Measurements from ENCODE around the gene RFC2.

DNA sequence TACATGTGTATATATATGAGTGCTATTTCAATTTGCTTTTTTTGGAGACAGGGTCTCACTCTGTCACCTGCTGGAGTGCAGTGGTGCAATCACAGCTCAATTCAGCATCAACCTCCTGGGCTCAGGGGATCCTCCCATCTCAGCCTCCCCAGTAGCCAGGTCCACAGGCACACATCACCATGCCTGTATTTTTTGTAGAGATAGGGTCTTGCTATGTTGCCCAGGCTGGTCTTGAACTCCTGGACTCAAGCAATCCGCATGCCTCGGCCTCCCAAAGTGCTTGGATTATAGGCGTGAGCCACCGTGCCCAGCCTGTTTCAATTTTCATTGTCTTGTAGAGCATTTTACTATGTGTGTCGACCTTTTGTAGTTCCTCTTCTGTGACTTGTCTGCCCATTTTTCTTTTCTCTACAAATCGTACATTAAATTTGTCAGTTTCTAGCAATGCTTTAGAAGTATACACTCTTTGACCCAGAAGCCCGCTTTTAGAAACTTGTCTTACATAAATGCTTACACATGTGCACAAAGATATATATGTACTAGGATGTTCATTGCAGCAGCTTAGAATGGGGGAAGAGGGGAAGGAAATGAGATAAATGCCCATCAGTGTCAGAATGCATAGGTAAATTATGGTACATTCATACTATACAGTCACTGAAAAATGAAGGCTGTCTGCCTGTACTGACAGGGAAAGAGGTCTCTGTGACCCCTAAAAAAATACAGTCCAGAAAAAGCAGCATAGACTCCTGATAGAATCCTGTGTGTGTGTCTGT lies 12.2 kb upstream of the RFC2 start:
- TF ChIP-seq CTCF (IDR thresholded peaks at IDR 0.05) (no peak), POLR2A (IDR thresholded peaks at IDR 0.05) (no peak)
